22Rv1 (cell line): ENCODE measurements around the gene ITGBL1.

Source experiments
- CTCF ChIP-seq: fragments of 450-650 bp; IDR thresholded peaks from 2 replicates; pipeline ENCODE4 v1.5.1; 2017; ENCODE audit warnings: mild to moderate bottlenecking
- ZFX ChIP-seq: fragments of 450-650 bp; IDR thresholded peaks from 2 replicates; pipeline ENCODE4 v1.6.1; 2017; ENCODE audit warnings: antibody characterized with exemption, borderline replicate concordance

- TF ChIP-seq CTCF (no peak), ZFX (no peak)
Observed at GRCh38 chr13:101523154-101524131, 71.0 kb downstream of the ITGBL1 start.
